DLD1 (cell line): ENCODE results near the gene PRKCA.

ENCODE experiments used
- in situ Hi-C: cut with HindIII; loops from 2 replicates; pipeline ENCODE4 v1.10.0; 2017; ENCODE audit warnings: low sequenced_read_pairs

The PRKCA gene

GRCh38 chr17:66664336-66664735, 361.9 kb downstream of the PRKCA start:
- in situ Hi-C loops: loop anchor here (25.0 kb wide), 1 partner anchor 477 kb away; the partner anchor contains the start of gene CEP112

- in situ Hi-C loops: loop anchor here (25.0 kb wide), 1 partner anchor 478 kb away; the partner anchor contains the start of gene CEP112
These were observed 362.8 kb downstream of the PRKCA start for GRCh38 chr17:66665194-66665593.

GRCh38 chr17:66667090-66667489, 364.7 kb downstream of the PRKCA start:
- in situ Hi-C loops: loop anchor here (25.0 kb wide), 1 partner anchor 480 kb away; the partner anchor contains the start of gene CEP112

GRCh38 chr17:66667491-66668030, 365.1 kb downstream of the PRKCA start:
- in situ Hi-C loops: loop anchor here (25.0 kb wide), 1 partner anchor 480 kb away; the partner anchor contains the start of gene CEP112

GRCh38 chr17:66670206-66670605, 367.8 kb downstream of the PRKCA start:
- in situ Hi-C loops: loop anchor here (25.0 kb wide), 1 partner anchor 483 kb away; the partner anchor contains the start of gene CEP112

- in situ Hi-C loops: loop anchor here (25.0 kb wide), 1 partner anchor 484 kb away; the partner anchor contains the start of gene CEP112
These were observed 368.7 kb downstream of the PRKCA start for GRCh38 chr17:66671156-66671555.

- in situ Hi-C loops: loop anchor here (25.0 kb wide), 1 partner anchor 486 kb away; the partner anchor contains the start of gene CEP112
These were observed 371.4 kb downstream of the PRKCA start for GRCh38 chr17:66673668-66674276.

- in situ Hi-C loops: no loop called here
These were observed 373.0 kb downstream of the PRKCA start for GRCh38 chr17:66675273-66675990.

GRCh38 chr17:66675991-66676371, 373.6 kb downstream of the PRKCA start:
- in situ Hi-C loops: no loop called here

GRCh38 chr17:66676421-66676820, 374.0 kb downstream of the PRKCA start:
- in situ Hi-C loops: no loop called here

GRCh38 chr17:66677201-66677981, 375.0 kb downstream of the PRKCA start:
- in situ Hi-C loops: no loop called here

GRCh38 chr17:66678061-66678460, 375.6 kb downstream of the PRKCA start:
- in situ Hi-C loops: no loop called here

GRCh38 chr17:66678827-66679226, 376.4 kb downstream of the PRKCA start:
- in situ Hi-C loops: no loop called here

GRCh38 chr17:66679631-66680517, 377.5 kb downstream of the PRKCA start:
- in situ Hi-C loops: no loop called here

GRCh38 chr17:66682283-66682682, 379.9 kb downstream of the PRKCA start:
- in situ Hi-C loops: no loop called here

GRCh38 chr17:66684261-66684660, 381.8 kb downstream of the PRKCA start:
- in situ Hi-C loops: no loop called here

- in situ Hi-C loops: no loop called here
These were observed 382.3 kb downstream of the PRKCA start for GRCh38 chr17:66684731-66685130.

- in situ Hi-C loops: no loop called here
These were observed 384.2 kb downstream of the PRKCA start for GRCh38 chr17:66686601-66687000.

- in situ Hi-C loops: no loop called here
These were observed 385.3 kb downstream of the PRKCA start for GRCh38 chr17:66687570-66688284.
